GM19099 (cell line): ENCODE results near the gene MRPS27.

Experiments used
- POLR2A ChIP-seq: IDR thresholded peaks from 3 replicates; pipeline ENCODE4 v1.6.1; 2011; ENCODE audit warnings: low read depth; ENCODE audit not compliant: insufficient read length; ENCODE audit errors: extremely low read depth

The MRPS27 gene

DNA sequence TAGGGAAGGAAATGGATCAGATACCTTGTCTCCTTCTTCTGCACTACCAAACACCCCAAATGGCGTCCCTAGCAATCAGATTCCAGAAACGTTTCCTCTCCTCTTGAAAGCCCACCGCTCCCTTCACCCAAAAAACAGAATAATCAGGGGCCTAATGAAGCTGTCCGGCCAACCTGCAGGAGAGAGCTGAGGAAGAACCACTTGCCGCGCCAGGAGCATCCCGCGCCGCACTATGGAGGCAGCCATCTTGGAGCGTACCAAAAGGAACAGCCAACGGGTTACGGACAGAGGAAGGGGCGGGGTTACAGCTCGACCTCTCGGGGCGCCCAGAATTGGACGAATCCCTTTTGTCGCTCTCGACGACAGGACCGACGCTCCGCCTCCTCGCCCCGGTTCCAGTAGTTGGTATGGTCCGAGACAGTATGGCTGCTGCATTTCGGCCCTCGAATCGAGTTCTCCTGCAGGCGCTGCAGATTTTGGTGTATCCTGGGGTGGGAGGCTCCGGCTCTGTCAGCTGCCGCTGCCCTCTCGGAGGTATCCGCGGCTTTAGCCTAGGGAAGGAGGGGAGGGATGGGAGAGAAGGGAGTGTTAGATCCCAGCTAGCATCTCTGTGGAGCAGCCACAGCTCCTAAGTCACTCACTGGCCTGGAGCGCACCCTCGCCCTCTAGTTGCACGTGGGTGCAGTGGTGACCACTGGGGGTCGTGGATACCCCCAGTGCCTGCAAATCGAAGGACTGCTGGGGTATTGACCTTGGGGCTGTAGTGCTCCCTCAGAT lies at the start of gene MRPS27, which contains the start of gene PTCD2:
TSS of gene MRPS27 (minus strand) at position 265 of the 777 bp plus-strand sequence. CDS start at position 246, 19 bp downstream.
TSS of gene PTCD2 (plus strand) at position 398 of the 777 bp plus-strand sequence. CDS start at position 408, 10 bp downstream.
- TF ChIP-seq POLR2A: peak; percentile 94

GRCh38 chr5:72369711-72370110 lies 49.7 kb upstream of the MRPS27 start:
- TF ChIP-seq POLR2A: no peak

DNA sequence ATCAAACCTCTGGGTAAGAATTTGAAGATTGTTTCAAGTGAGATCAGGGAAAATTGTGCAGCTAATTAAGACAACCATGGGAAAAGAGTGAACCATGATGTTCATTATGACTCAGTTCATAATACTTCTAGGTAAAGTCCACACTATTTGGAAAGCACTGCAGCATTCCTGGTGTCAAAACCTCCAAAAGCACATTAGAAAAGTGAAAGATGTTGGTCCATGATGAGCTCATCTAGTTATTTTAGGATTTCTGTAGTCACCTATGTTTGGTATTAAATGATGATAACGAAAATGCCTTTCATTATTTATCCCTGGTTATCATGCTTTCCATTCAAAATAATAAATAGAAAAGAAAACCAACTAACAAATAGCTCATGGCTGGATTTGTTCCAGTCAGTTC lies 49.3 kb upstream of the MRPS27 start:
- TF ChIP-seq POLR2A: no peak

DNA sequence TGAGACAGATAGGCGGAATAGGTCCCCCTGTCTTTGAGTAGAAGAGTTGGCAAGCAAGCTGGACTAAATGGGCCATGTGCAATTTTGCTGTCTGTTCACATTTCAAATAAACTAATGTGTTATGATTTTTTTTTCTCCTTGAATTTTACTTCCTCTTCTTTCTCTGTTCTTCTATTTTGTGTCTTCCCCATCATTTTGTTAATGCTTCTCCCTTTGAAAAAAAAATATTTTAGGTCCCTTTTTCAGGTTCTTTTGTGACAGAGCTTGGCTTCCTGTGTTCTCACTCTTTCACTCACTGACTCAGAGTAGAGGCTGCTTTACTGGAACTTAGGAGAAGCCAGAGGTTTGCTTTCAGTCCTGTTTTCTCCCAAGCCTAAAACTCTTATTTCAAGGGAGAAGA lies 48.2 kb upstream of the MRPS27 start:
- no peak for TF ChIP-seq POLR2A

- TF ChIP-seq POLR2A: no peak
Measured at GRCh38 chr5:72366324-72366976, 46.4 kb upstream of the MRPS27 start.

GRCh38 chr5:72364951-72365350 lies 44.9 kb upstream of the MRPS27 start:
- no peak for TF ChIP-seq POLR2A

GRCh38 chr5:72364171-72364570 lies 44.1 kb upstream of the MRPS27 start:
- no peak for TF ChIP-seq POLR2A

DNA sequence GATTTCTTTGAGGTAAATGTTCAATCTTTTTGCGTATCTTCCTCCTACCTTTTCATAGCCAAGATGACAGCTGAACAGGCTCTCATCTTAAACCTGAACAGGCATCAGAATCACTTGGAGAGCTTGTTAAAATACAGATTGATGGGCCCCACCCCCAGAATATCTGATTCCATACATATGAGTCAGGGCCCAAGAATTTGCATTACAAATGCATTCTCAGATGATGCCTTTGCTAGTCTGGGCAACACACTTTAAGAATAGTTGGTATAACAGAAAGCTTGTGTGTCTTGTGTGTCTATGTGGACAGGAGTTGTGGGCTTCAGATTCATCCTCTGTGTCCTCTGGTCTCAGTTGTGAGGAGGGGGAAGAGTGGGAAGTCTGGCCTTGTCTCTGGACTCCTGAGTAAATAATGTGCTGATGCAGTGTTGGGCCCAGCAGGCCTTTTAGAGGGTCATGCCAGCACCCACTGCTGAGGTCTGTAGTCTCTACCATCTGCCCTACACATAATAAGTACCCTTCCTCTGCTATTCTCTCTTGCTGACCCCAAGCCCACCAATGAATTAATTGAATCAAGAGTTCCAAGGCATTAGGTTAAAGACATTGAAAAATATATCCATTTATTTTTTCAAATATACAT lies 43.2 kb upstream of the MRPS27 start:
- TF ChIP-seq POLR2A: no peak

DNA sequence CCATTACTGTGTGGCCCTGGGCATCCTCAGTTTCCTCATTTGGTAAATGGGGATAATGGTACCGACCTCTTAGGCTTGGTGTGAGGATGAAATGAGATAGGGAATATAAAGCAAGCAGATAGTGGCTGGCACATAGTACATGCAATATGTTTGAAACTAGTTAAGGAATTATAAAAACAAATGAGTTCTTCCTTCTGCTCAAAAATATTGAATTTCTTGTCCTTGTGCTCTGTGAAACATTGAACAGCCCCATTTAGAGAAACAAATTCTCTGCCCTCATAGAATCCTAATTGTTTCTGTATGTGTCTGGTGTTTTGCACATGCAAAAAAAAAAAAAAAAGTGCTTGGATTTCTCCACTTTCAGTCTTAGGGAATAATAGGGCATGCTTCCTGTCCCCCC lies 39.8 kb upstream of the MRPS27 start:
- no peak for TF ChIP-seq POLR2A

DNA sequence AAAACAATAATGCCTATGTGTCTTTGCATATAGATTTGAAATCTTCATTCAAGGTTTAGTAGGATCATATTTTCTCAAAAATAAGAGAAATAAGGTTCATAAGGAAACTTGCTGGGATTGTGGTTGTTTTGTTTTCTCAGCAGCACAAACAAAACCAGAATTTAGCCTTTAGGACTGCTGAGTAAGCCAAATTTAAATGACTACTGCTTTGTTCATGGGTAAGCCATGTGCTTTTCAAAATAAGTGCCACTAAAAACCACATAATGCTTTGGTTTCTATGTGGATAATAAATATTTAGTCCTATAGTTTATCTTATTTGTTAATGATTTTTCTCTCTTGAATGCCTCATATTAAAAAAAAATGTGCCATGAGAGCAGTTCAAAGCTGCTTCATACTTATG lies 38.9 kb upstream of the MRPS27 start:
- TF ChIP-seq POLR2A: no peak

- no peak for TF ChIP-seq POLR2A
Measured at GRCh38 chr5:72356361-72356760, 36.3 kb upstream of the MRPS27 start.

GRCh38 chr5:72355706-72356299 lies 35.8 kb upstream of the MRPS27 start:
- TF ChIP-seq POLR2A: no peak

- no peak for TF ChIP-seq POLR2A
Measured at GRCh38 chr5:72353046-72353445, 33.0 kb upstream of the MRPS27 start.

DNA sequence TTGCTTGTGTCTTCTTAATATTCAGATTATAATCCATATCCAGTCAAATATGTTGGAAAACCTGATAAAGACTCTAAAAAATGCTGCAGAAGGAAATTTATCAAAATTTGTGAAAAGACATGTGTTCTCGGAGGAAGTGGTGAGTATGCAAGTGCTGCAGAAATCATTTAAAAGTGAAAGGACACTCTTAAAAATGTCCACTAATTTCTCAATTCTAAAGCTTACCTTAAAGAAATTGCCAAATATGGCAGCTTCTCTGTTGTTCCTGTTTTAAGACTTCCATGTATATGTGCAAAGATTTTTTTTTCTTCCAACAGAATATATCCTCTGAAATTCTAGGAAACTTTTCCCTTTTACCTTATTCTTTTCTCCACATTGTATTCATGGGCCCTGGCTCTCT lies 32.6 kb upstream of the MRPS27 start:
- no peak for TF ChIP-seq POLR2A

GRCh38 chr5:72351376-72351775 lies 31.3 kb upstream of the MRPS27 start:
- TF ChIP-seq POLR2A: no peak
